Spleen (tissue), 11 donors: ENCODE data around the gene NAB1. TPM values are rescaled to one million over a fixed set of nuclear protein-coding genes. Genes with fewer than 3 reads are reported as not detected.

ENCODE experiments used
- DNase-seq: peaks from one replicate; pipeline ENCODE4 v3.0.0-alpha.2; 2020
- H3K27ac ChIP-seq, 8 donors: fragments of 200-600 bp; sonication (generic) in 7 of 8; 1 replicate in 4 of 8; 2 replicates in 4 of 8; pipeline versions ENCODE4 v1.5.0 to v1.8.0; 2016 to 2021; ENCODE audit warnings: inconsistent platforms in 4 of 8, mild to moderate bottlenecking in 4 of 8, moderate library complexity in 1 of 8
- H3K27me3 ChIP-seq, 7 donors: fragments of 200-600 bp; sonication (generic) in 6 of 7; replicated peaks in 1 of 7; 1 replicate in 4 of 7; 2 replicates in 3 of 7; pipeline versions ENCODE4 v1.5.0 to v1.8.0; 2016 to 2021; ENCODE audit warnings: inconsistent platforms in 3 of 7, mild to moderate bottlenecking in 1 of 7
- H3K36me3 ChIP-seq, 6 donors: fragments of 200-600 bp; sonication (generic) in 5 of 6; 1 replicate in 4 of 6; 2 replicates in 2 of 6; pipeline versions ENCODE4 v1.5.0 to v1.8.0; 2016 to 2021; ENCODE audit warnings: inconsistent platforms in 2 of 6
- H3K4me1 ChIP-seq, 6 donors: fragments of 200-600 bp; sonication (generic) in 5 of 6; 1 replicate in 3 of 6; 2 replicates in 3 of 6; pipeline versions ENCODE4 v1.5.0 to v1.8.0; 2016 to 2021; ENCODE audit warnings: inconsistent platforms in 3 of 6
- H3K4me3 ChIP-seq, 8 donors: fragments of 200-600 bp; sonication (generic) in 7 of 8; 1 replicate in 4 of 8; 2 replicates in 4 of 8; pipeline versions ENCODE4 v1.5.0 to v1.8.0; 2016 to 2021; ENCODE audit warnings: inconsistent platforms in 4 of 8, mild to moderate bottlenecking in 4 of 8, moderate library complexity in 2 of 8
- H3K9me3 ChIP-seq, 8 donors: fragments of 200-600 bp; sonication (generic) in 7 of 8; 1 replicate in 4 of 8; 2 replicates in 4 of 8; pipeline versions ENCODE4 v1.5.0 to v1.8.0; 2016 to 2021; ENCODE audit warnings: inconsistent platforms in 4 of 8
- CTCF ChIP-seq, 11 experiments: fragments of 200-600 bp in 7 of 11; fragments of 450-650 bp in 4 of 11; sonication (generic) in 4 of 11; IDR thresholded peaks in 8 of 11; conservative IDR thresholded peaks in 3 of 11; 1 replicate in 7 of 11; 2 replicates in 4 of 11; pipeline versions ENCODE4 v1.4.0 to v1.8.0; 2016 to 2021; ENCODE audit warnings: antibody characterized with exemption in 11 of 11, inconsistent platforms in 4 of 11, mild to moderate bottlenecking in 1 of 11
- POLR2A ChIP-seq, 3 donors: fragments of 450-650 bp; IDR thresholded peaks; one replicate each; pipeline ENCODE4 v1.5.1; 2017; ENCODE audit warnings: antibody characterized with exemption in 3 of 3, mild to moderate bottlenecking in 1 of 3
- POLR2AphosphoS5 ChIP-seq, 3 donors: sonication (generic); formaldehyde crosslinking; IDR thresholded peaks; one replicate each; pipeline ENCODE4 v1.5.1; 2017; ENCODE audit warnings: antibody characterized with exemption in 3 of 3
- WGBS, 5 donors: extraction: QIAGEN DNeasy Blood & Tissue Kit in 3 of 5; methylation state at CpG; one replicate each; pipeline versions ENCODE4 v1.1.5 to v1.1.7; 2013 to 2018; 5-methylcytosine and 5-hydroxymethylcytosine counted together
- intact Hi-C: fragments of 100-400 bp; cut with DNase I; formaldehyde crosslinking; loops from one replicate; pipeline ENCODE4 v1.15.0; 2023; ENCODE audit warnings: low total_unique reads
- polyA plus RNA-seq, 3 donors: library from polyadenylated mRNA; stranded (reverse); fragments of 200-250 nt; gene quantifications; one replicate each; pipeline ENCODE4 v1.2.1, GENCODE V29; 2013
- total RNA-seq, 7 donors: library from RNA; depleted of rRNA in 3 of 7; stranded (reverse); fragments of >200 nt in 3 of 7; fragmentation: NEBNext Ultra II Directional in 4 of 7; extraction: Animal tissue kit (Norgen Biotek cat#: 25700) in 4 of 7; gene quantifications; one replicate each; pipeline versions ENCODE4 v1.1.0 to v1.2.1, GENCODE V29; 2016 to 2021
- donor health status: healthy with polysubstance abuse.
- donor health status: DM: no; HTN: no; CAD: no; lungs with moderate emphysema.
- donor health status: DM: no; HTN: no; CAD: no.
- donor health status: Bipolar disorder and iron deficiency.
- donor health status: healthy.
- donor health status: DM: no; HTN: no; CAD: no.
- donor health status: DM: yes; HTN: yes; CAD: no.

NAB1 gene
- total and polyA plus RNA-seq, 10 donors = 8.8 to 44.7 (median 27.9) TPM

DNA sequence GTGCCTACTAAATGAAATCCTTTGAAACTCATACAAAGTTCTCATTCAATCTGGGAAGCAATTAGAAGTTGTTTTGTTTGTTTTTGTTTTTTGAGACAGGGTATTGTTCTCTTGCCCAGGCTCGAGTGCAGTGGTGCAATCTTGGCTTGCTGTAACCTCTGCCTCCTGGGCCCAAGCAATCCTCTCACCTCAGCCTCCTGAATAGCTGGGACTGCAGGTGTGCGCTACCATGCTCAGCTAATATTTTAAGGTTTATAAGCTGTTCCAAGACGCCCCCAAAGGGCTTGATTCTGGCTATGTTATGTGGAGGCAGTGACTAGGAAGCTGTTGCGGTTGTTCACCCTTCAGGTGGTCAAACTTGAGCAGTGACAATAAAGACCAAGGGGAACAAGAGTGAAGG is 48.5 kb downstream of the NAB1 start:
- Histone ChIP-seq H3K36me3 (peaks cover 0 to 15% (median 0%) of the 10 kb centered on the region in 6 donors), H3K27ac (no peak overlapping the region), H3K27me3 (no peaks in the 10 kb centered on the region), H3K9me3 (no peaks in the 10 kb centered on the region), H3K4me1 (no peaks in the 10 kb centered on the region), H3K4me3 (no peak overlapping the region)
- TF ChIP-seq CTCF (IDR thresholded peaks at IDR 0.05 in 8 of 11, conservative IDR thresholded peaks at IDR 0.05 in 3 of 11) (no peak), POLR2A (IDR thresholded peaks at IDR 0.05) (no peak), POLR2AphosphoS5 (IDR thresholded peaks at IDR 0.05) (no peak)
- WGBS, 5 donors = 84 to 93% (median 88%) methylated on average over 4 of the region's 4 CpGs
- intact Hi-C loops = no loop called here
- no peak for DNase-seq

GRCh38 chr2:190698895-190699294 is 50.0 kb downstream of the NAB1 start:
- no peak overlapping the region for H3K4me3 ChIP-seq
- TF ChIP-seq CTCF (IDR thresholded peaks at IDR 0.05 in 8 of 11, conservative IDR thresholded peaks at IDR 0.05 in 3 of 11) (no peak), POLR2A (IDR thresholded peaks at IDR 0.05) (no peak), POLR2AphosphoS5 (IDR thresholded peaks at IDR 0.05) (no peak)
- H3K36me3 ChIP-seq = peaks cover 0 to 2% (median 0%) of the 10 kb centered on the region in 6 donors
- H3K27me3 ChIP-seq = no peaks in the 10 kb centered on the region
- no peak overlapping the region for H3K27ac ChIP-seq
- intact Hi-C loops = no loop called here
- H3K4me1 ChIP-seq = no peaks in the 10 kb centered on the region
- WGBS, 5 donors = 74 to 89% (median 81%) methylated on average over 5 of the region's 5 CpGs
- H3K9me3 ChIP-seq = no peaks in the 10 kb centered on the region
- no peak for DNase-seq

DNA sequence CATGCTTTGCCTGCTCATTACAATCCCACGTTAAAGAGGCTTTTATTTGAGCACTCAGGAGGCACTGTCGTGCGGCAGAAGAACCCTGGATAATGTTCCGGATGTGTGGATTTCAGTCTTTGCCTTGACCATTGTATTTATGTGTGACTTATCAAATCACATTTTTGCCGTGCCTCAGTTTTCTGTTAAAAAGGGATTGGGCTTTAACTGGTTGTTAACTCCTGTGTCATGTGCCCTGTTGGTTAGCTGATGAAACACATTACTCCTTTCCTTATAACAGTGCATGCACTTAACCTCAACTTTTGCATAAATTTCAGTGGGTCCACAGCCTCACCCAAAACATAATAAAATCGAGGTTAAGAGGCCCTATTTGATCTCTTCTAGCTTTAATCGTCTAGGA is 52.7 kb downstream of the NAB1 start:
- Histone ChIP-seq H3K4me3 (no peak overlapping the region), H3K9me3 (no peaks in the 10 kb centered on the region), H3K27ac (no peak overlapping the region), H3K4me1 (no peaks in the 10 kb centered on the region), H3K27me3 (no peaks in the 10 kb centered on the region), H3K36me3 (no peaks in the 10 kb centered on the region)
- TF ChIP-seq POLR2A (IDR thresholded peaks at IDR 0.05) = no peak
- no peak for TF ChIP-seq CTCF (IDR thresholded peaks at IDR 0.05 in 8 of 11, conservative IDR thresholded peaks at IDR 0.05 in 3 of 11)
- no peak for TF ChIP-seq POLR2AphosphoS5 (IDR thresholded peaks at IDR 0.05)
- intact Hi-C loops = no loop called here
- DNase-seq = no peak
- 62 to 84% (median 71%) methylated on average over 7 of the region's 7 CpGs for WGBS, 5 donors

- Histone ChIP-seq H3K4me1 (no peaks in the 10 kb centered on the region), H3K27me3 (no peaks in the 10 kb centered on the region), H3K27ac (no peak overlapping the region), H3K4me3 (no peak overlapping the region), H3K9me3 (peaks cover 0 to 4% (median 0%) of the 10 kb centered on the region in 8 donors), H3K36me3 (no peaks in the 10 kb centered on the region)
- WGBS, 5 donors = 93 to 98% (median 98%) methylated on average over 2 to 6 of the region's 6 CpGs
- intact Hi-C loops = no loop called here
- no peak for DNase-seq
- TF ChIP-seq CTCF (IDR thresholded peaks at IDR 0.05 in 8 of 11, conservative IDR thresholded peaks at IDR 0.05 in 3 of 11) = no peak
- no peak for TF ChIP-seq POLR2A (IDR thresholded peaks at IDR 0.05)
- no peak for TF ChIP-seq POLR2AphosphoS5 (IDR thresholded peaks at IDR 0.05)
Observed at GRCh38 chr2:190705280-190705679, 56.4 kb downstream of the NAB1 start.
